ENCODE results near the gene CHD9.
"Not testable (repeated sequence)": the region's sequence is repeated elsewhere in the genome, so short reads cannot be mapped to it uniquely, and the experiment has no call there.

- TF ChIP-seq CTCF, POLR2A (IDR thresholded peaks at IDR 0.05): not testable (repeated sequence)
Observed at GRCh38 chr16:53074296-53074695, 19.5 kb downstream of the CHD9 start.
